Motor neuron (in vitro differentiated cells): ENCODE data around the gene WIPF3. TPM values are rescaled to one million over a fixed set of nuclear protein-coding genes. Genes with fewer than 3 reads are reported as not detected.
A peak's percentile ranks its signal among the peaks of the same experiment; 100 is the strongest.

Experiments
- ATAC-seq, 8 experiments: fragments of 200-7000 bp; cut with Tn5 transposase; replicated peaks in 6 of 8; 2 replicates each; pipeline ENCODE4 v1.8.0; 2021; ENCODE audit warnings: mild to moderate bottlenecking in 8 of 8, moderate library complexity in 8 of 8
- H3K27ac ChIP-seq, 2 donors: fragments of 250-450 bp; sonication (Bioruptor Pico); 2 replicates each; pipeline ENCODE4 v1.9.0; 2021; ENCODE audit warnings: antibody characterized with exemption in 2 of 2, mild to moderate bottlenecking in 2 of 2, moderate library complexity in 1 of 2
- H3K4me1 ChIP-seq, 2 donors: fragments of 250-450 bp; sonication (Bioruptor Pico); replicated peaks in 1 of 2; 2 replicates each; pipeline ENCODE4 v1.6.1; 2021; ENCODE audit warnings: antibody characterized with exemption in 2 of 2, mild to moderate bottlenecking in 2 of 2, moderate library complexity in 1 of 2
- H3K4me3 ChIP-seq, 5 donors: fragments of 250-450 bp; sonication (Bioruptor Pico); 2 replicates each; pipeline ENCODE4 v1.9.0; 2021; ENCODE audit warnings: antibody characterized with exemption in 5 of 5, mild to moderate bottlenecking in 5 of 5, moderate library complexity in 4 of 5
- WGBS, 10 experiments: fragments of 450-650 bp; shearing (Covaris generic); methylation state at CpG; one replicate each; pipeline ENCODE4 v1.0.0; 2022; 5-methylcytosine and 5-hydroxymethylcytosine counted together
- in situ Hi-C, 9 experiments: fragments of 400-800 bp; cut with MboI; loops; one replicate each; pipeline ENCODE4 v1.15.0; 2021; ENCODE audit warnings: low sequenced_read_pairs in 9 of 9, low pct_unique_long_range_greater_than_20kb in 2 of 9; ENCODE audit not compliant: unreplicated experiment in 9 of 9
- total RNA-seq, 8 experiments: library from RNA; unstranded; fragments of 300-600 nt; gene quantifications; 2 replicates each; pipeline versions ENCODE4 v1.2.3 to v1.2.4, GENCODE V29; 2022

The WIPF3 gene
- total RNA-seq, 8 experiments from 2014 or later: 0.18 to 5.4 (median 2.2) TPM

DNA sequence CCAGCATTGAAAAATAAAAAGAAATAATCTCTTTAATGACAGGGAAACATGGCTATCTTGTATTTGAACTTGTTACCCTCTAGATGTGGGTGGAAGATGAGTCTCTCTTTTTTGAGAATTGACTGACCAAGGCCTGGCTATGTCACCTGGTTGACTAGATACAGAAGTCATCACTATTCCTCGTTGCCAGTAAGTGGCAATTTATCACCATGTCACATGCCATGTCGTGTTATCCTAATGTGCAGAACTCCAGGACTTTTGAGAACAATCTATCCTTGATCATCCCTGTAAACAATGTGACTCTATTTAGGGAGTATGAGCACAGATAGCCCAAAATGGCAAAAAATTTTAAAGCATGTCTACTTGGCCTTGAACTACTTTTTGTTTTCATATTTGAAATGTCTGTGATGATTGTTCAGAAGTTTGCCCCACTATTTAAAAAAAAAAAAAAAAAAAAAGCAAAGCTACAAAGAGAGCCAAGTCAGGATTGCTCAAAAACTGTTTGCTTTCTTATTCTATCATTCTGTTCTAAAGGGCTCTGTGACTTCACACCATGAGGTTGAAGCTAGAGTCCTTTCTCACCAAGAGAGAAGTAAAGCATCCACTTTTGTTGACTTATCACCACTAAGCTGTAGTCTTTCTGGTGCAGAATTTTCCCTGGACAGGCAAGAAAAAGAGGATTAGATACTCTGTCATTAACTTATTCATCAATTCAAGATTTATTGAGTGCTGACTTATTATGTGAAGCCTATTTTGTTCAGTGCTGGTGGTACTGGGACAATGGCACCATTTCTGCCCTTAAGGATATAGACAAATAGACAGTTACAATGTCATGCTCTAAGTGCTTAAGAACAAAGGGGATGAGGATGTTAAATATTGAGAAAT is 10.4 kb upstream of the WIPF3 start:
- in situ Hi-C loops: no loop called here
- peak in 3 of 8 experiments; percentile 29 to 67 (median 56) for ATAC-seq
- Histone ChIP-seq H3K27ac (no peak overlapping the region), H3K4me3 (no peak overlapping the region), H3K4me1 (peaks cover 0 to 6% of the 10 kb centered on the region in 2 donors)
- WGBS, 10 experiments: 0 to 86% (median 80%) methylated on average over 1 to 2 of the region's 2 CpGs; no CpG with 5 or more reads in 1 of the 10 experiments

DNA sequence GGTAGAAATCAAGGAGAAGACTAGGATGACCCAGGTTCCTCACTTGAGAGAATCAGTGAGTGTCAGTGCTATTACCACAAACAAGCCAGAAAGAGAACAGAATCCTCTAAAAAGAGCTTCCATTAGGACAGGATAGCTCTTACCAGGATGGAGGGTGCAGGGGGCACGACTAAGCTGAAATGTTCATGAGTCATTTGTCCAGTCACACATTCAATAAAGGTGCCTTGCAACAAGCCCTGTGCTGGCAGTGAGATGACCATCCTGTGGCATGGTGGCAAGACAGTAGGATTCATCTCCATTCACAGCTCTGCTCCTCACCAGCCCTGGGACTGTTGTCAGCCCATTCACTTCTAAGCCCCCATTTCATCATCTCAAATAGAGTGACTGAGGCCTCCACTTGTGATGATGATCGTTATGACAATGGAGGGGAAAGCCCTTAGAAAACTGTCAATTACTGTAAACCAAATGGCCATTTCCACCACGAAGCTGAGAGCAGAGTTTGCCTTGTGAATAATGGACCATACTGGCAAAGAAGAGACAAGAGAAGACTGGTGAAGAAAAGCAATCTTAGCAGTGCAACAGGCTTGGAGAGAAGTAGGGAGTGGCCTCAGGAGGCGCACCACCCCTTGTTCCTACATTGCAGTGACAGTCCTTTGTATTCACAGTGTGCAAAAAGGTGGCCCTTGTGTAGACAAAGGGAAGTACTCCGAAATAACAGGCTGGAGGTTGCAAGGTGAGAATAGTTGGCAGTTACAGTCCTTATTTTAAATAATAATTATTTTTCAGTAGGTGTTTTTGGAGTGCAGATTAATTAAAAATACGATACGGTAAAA is 9.0 kb upstream of the WIPF3 start:
- in situ Hi-C loops: no loop called here
- Histone ChIP-seq H3K4me1 (peaks cover 0 to 6% of the 10 kb centered on the region in 2 donors), H3K4me3 (no peak overlapping the region), H3K27ac (no peak overlapping the region)
- ATAC-seq: no peak
- WGBS, 10 experiments: 19 to 100% (median 80%) methylated on average over 1 to 6 of the region's 7 CpGs

DNA sequence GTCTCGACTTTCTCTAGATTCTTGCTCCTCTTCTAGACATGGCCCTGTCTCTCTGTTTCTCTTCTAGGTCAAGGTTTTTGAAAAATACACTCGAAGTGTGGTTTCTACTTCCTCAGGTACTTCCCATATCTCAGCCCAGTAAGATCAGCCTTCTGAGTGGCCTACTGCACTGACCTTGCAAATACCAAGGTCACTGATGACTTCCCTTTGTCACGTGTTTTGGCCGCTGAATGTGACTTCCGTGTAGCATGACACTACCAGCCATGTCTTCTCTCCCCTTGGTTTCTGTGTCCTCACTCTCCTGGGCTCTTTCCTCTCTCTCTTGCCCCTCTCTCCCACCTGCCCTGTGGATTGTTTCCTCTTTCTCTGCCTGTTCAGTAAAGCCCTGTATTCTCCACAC is 7.9 kb upstream of the WIPF3 start:
- Histone ChIP-seq H3K4me1 (peaks cover 0 to 6% of the 10 kb centered on the region in 2 donors), H3K4me3 (no peak overlapping the region), H3K27ac (no peak overlapping the region)
- ATAC-seq: no peak
- in situ Hi-C loops: no loop called here
- 44 to 100% (median 70%) methylated on average over 1 to 5 of the region's 5 CpGs; no CpG with 5 or more reads in 1 of the 10 experiments for WGBS, 10 experiments

DNA sequence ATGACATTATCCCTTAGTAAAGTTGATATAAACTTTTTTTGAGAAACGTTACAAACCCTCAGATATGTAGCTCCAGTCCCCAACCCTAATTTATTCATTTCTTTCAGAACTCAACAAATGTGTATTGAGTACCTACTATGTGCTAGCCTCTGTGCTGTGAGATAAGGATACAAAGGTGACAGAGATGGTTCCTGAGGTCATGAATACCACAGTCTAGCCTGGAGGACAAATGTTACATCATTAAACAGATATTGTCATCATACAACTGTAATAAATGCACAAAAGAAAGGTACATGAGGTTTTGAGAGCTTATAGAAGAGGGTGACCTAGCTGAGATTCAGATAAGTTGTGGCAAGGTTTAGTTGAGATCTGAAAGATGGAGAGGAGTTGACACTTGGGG is 4.4 kb upstream of the WIPF3 start:
- H3K4me3 ChIP-seq: no peak overlapping the region
- WGBS, 10 experiments: 0 to 100% (median 39%) methylated on average over 1 of the region's 1 CpG; no CpG with 5 or more reads in 4 of the 10 experiments
- no peaks in the 10 kb centered on the region for H3K4me1 ChIP-seq
- no peak for ATAC-seq
- in situ Hi-C loops: no loop called here
- H3K27ac ChIP-seq: no peak overlapping the region

DNA sequence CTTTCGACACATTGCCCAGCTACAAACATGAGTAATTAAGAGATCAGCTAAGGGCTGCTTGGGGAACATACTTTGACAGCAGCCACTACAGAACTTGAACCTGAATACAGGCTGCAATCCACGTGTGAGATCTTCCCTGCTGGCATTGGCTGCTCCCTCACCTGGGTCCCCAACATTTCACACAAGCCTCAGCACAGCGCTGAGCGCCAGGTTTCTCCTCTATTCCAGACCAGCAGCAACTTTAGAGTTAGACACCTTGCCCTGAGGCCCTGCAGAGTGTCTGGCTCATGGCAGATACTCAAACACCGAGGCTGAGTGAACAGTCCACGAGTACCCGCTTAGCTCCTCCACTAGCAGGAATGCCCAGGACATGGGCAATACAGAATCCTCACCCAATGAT is 1.3 kb upstream of the WIPF3 start:
- 0 to 100% (median 70%) methylated on average over 1 to 6 of the region's 7 CpGs; no CpG with 5 or more reads in 1 of the 10 experiments for WGBS, 10 experiments
- in situ Hi-C loops: no loop called here

DNA sequence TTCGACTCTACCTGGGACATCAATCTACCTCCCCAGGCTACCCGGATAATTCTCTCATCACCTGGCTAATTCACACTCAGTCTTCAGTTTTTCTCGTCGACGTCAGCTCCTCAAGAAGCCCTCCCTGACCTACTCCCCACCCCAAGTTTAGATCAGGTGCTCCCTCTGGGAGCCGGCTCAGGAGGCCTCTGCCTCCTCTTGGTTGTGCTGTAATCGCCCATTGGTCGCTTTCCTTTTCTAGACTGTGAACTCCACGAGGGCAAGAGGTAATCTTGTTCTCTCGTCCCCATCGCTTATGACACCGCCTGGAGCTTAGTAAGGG is 461 bp upstream of the WIPF3 start:
- ATAC-seq: no peak
- H3K27ac ChIP-seq: no peak overlapping the region
- H3K4me3 ChIP-seq: peak overlapping the region; percentile 45 to 65 (median 54)
- in situ Hi-C loops: no loop called here
- 34 to 100% (median 69%) methylated on average over 2 to 8 of the region's 12 CpGs; no CpG with 5 or more reads in 4 of the 10 experiments for WGBS, 10 experiments
- peaks cover 0 to 18% of the 10 kb centered on the region in 2 donors for H3K4me1 ChIP-seq

More for the DNA sequence above, 1.3 kb upstream of the WIPF3 start:
- peaks cover 0 to 18% of the 10 kb centered on the region in 2 donors for H3K4me1 ChIP-seq
- H3K27ac ChIP-seq: no peak overlapping the region
- no peak overlapping the region for H3K4me3 ChIP-seq
- ATAC-seq: no peak

DNA sequence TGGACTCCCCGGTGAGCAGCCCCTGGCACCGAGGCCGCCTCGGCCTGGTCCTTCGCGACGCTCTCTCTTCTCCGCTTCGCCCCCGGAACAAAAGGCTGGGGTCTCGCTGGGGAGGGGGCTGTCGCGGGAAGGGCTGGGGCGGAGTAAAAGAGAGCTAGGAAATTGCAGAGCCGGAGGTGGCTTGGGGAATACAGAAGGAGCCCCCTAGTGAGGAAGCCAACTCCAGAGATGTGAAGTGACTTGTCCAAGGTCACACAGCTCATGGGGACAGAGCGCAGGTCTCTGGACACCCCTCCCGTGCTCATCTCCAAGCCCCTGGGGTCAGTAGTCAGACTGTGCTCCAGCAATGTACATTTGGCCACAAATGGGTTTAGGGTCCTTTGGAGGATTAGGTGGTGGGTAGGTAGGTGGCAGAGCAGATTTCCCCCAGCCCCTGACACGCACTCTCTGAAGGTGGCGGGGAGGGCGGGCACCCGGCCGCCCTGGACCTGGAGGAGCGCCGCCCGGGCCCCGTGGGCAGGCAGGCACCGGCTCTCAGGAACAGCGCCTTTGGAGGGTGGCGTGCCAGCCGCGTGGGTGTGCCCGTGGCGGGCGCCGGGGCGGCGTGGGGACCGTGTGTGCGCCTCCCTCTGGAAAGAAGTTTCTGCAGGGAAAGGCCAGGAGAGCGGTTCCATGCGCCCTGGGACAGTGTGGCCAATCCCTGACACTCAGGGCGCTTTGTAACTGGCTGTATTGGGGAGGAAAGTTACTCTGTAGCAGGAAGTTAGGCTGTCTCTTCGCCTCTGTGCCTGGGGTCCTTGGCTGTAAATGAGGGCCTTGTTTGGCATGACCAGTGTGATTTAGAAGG is 910 bp downstream of the WIPF3 start:
- peaks cover 0 to 18% of the 10 kb centered on the region in 2 donors for H3K4me1 ChIP-seq
- no peak overlapping the region for H3K27ac ChIP-seq
- peak overlapping the region; percentile 45 to 65 (median 54) for H3K4me3 ChIP-seq
- peak; percentile 2 to 64 (median 32) for ATAC-seq
- in situ Hi-C loops: no loop called here
- 0 to 41% (median 13%) methylated on average over 1 to 3 of the region's 43 CpGs; no CpG with 5 or more reads in 7 of the 10 experiments for WGBS, 10 experiments

DNA sequence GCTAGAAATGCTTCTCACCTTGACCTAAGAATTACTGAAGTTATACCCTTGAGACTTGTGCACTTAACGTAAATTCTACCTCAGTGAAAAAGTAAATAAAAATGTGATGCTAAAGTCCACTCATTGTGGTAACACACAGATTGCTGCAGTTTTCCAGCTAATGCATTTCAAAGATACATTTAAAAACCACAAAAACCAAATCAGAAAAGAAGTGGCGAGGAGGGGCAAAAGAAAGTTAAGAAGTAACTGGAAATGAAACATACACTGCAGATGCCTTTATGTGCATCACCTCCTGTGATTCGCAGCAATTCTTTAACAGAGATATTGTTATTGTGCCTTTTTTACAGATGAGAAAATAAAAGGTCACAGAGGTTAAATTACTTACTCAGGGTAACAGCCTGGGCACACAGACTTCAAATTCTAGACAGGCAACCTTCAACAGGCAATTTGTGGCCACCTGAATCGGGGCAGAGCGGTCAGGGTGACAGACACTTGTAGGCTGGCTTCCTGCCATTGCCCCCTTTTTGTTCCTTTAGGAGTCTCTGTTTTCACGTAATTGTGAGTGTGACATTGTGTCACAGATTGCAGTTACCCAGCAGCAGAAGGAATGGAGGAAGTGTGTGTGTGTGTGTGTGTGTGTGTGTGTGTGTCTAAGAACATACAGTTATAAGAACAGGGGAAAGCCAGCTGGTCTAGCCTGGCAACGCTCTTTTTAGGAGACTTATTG is 1.9 kb downstream of the WIPF3 start:
- WGBS, 10 experiments: 53 to 85% (median 73%) methylated on average over 1 to 7 of the region's 7 CpGs
- H3K4me3 ChIP-seq: no peak overlapping the region
- peaks cover 0 to 18% of the 10 kb centered on the region in 2 donors for H3K4me1 ChIP-seq
- in situ Hi-C loops: no loop called here
- no peak overlapping the region for H3K27ac ChIP-seq
- ATAC-seq: peak in 1 of 8 experiments; percentile 15

DNA sequence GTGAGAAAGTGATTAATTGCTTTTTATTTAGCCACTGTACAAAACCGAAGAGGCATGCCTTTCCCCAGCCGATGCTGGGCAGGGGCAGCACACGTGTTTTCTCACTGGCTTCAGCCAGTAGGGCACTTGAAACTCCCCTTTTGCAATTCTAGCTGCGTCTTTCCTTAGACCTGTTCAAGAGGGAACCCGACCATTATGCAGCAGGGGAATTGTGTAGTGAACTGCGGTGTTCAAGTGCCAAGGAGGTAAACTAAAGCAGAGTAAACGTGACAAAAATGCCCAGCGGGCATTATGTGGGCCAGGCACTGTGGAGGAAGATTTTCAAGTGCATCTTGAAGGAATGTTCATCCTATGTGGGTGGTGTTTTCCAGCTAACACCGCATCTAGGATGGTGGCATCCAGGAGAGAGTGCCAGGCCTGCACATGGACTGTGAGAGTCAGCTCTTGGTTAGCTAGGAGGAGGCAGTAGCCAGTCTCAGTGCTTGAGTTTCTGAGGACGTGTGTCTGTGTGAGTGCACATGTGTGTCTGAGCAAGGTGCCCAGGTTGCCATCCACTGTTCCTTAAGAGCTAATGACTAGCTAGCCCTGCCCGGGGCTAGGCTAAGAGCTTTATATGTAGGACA is 3.3 kb downstream of the WIPF3 start:
- Histone ChIP-seq H3K4me1 (peaks cover 0 to 18% of the 10 kb centered on the region in 2 donors), H3K27ac (no peak overlapping the region), H3K4me3 (no peak overlapping the region)
- ATAC-seq: no peak
- in situ Hi-C loops: no loop called here
- WGBS, 10 experiments: 30 to 90% (median 51%) methylated on average over 1 to 6 of the region's 11 CpGs; no CpG with 5 or more reads in 3 of the 10 experiments

DNA sequence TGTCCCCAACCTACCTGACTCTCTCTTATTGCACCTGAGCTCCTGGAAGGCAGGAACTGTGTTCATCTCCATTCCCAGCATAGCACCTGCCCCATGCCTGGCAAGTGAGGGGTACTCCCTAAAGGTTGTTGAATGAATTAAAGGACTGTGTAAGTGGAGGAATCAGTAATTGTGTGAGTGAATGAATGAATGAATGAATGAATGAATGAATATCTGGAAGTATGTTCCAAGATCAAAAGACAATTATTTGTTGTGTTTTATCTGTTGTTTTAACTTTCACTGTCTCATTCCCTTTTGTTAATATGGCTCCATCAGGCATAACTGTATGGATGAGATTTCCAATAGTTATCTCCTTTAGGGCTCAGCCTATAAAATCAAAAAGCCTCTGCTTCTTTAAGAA is 4.0 kb downstream of the WIPF3 start:
- no peak for ATAC-seq
- Histone ChIP-seq H3K4me3 (no peak overlapping the region), H3K27ac (no peak overlapping the region), H3K4me1 (peaks cover 0 to 18% of the 10 kb centered on the region in 2 donors)
- in situ Hi-C loops: no loop called here

DNA sequence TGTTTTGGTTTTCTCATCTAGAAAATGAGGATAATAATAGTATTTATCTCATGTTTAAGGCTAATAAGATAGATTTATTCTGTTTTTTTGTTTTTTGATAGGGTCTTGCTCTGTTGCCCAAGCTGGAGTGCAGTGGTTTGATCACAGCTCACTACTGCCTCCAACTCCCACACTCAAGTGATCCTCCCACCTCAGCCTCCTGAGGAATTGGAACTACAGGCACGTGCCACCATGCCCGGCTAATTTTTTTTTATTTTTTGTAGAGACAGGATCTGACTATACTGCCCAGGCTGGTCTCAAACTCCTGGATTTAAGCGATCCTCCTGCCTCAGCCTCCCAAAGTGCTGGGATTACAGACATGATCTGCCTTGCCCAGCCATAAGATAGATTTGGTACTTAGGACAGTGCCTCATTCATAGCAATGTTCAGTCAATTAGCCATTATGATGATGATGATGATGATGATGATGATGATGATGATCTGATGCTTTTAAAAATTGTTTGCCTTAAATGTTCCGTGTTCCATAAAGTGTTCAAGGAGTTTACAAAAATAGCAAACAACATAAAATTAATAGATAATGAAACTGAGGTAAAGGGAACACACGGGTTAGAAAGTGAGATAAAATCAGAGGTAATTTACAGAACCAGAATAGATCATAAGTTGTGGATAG is 4.6 kb downstream of the WIPF3 start:
- no peak for ATAC-seq
- Histone ChIP-seq H3K4me3 (no peak overlapping the region), H3K4me1 (peaks cover 0 to 18% of the 10 kb centered on the region in 2 donors), H3K27ac (no peak overlapping the region)
- 19 to 100% (median 82%) methylated on average over 1 to 5 of the region's 5 CpGs for WGBS, 10 experiments
- in situ Hi-C loops: no loop called here
